Testis (tissue), 3 donors: ENCODE data around the gene PSRC1. TPM values are rescaled to one million over a fixed set of nuclear protein-coding genes. Genes with fewer than 3 reads are reported as not detected.
A peak's percentile ranks its signal among the peaks of the same experiment; 100 is the strongest.

Experiments used
- DNase-seq: peaks from one replicate; pipeline ENCODE4 v3.0.0-alpha.2; 2019
- H3K27ac ChIP-seq, 2 donors: fragments of 200-600 bp; sonication (generic); one replicate each; pipeline ENCODE4 v1.5.1; 2019
- H3K27me3 ChIP-seq: fragments of 200-600 bp; sonication (generic); one replicate; pipeline ENCODE4 v1.5.1; 2019
- H3K36me3 ChIP-seq: fragments of 200-600 bp; sonication (generic); one replicate; pipeline ENCODE4 v1.5.1; 2017; ENCODE audit warnings: low read depth; ENCODE audit errors: missing control alignments
- H3K4me1 ChIP-seq: fragments of 200-600 bp; sonication (generic); one replicate; pipeline ENCODE4 v1.5.1; 2019
- H3K4me3 ChIP-seq, 2 donors: fragments of 200-600 bp; sonication (generic); one replicate each; pipeline ENCODE4 v1.5.1; 2017 to 2019
- H3K9me3 ChIP-seq: fragments of 200-600 bp; sonication (generic); one replicate; pipeline ENCODE4 v1.5.1; 2017
- POLR2A ChIP-seq: fragments of 450-650 bp; IDR thresholded peaks from one replicate; pipeline ENCODE4 v1.6.1; 2017; ENCODE audit warnings: antibody characterized with exemption, mild to moderate bottlenecking, moderate library complexity
- WGBS, 2 donors: methylation state at CpG; one replicate each; pipeline ENCODE4 v1.1.5; 2018; 5-methylcytosine and 5-hydroxymethylcytosine counted together
- intact Hi-C: fragments of 100-400 bp; cut with DNase I; formaldehyde crosslinking; loops from one replicate; pipeline ENCODE4 v1.15.1; 2023; ENCODE audit warnings: low total_unique reads
- polyA plus RNA-seq: library from polyadenylated mRNA; stranded (reverse); fragments of 350-450 nt; fragmentation: Illumina TruSeq; extraction: RNeasy Lipid Tissue Mini Kit (QIAGEN cat#74804); gene quantifications from one replicate; pipeline ENCODE4 v1.2.3, GENCODE V29; 2014; ENCODE audit warnings: low read depth, low replicate concordance; ENCODE audit not compliant: insufficient read depth
- total RNA-seq, 2 donors: library from RNA; depleted of rRNA; stranded (reverse); fragments of >200 nt; gene quantifications; one replicate each; pipeline ENCODE4 v1.2.3, GENCODE V29; 2016
- TF ChIP-seq, protein P1 (sequence below), 3 experiments: fragments of 450-650 bp in 2 of 3; fragments of 200-600 bp in 1 of 3; sonication (generic) in 1 of 3; IDR thresholded peaks; one replicate each; pipeline ENCODE4 v1.5.1; 2016 to 2019; ENCODE audit warnings: antibody characterized with exemption in 3 of 3, mild to moderate bottlenecking in 2 of 3, moderate library complexity in 1 of 3

PSRC1 gene
- total and polyA plus RNA-seq, 3 donors from 2014 or later = 24.0 to 48.9 (median 34.0) TPM

DNA sequence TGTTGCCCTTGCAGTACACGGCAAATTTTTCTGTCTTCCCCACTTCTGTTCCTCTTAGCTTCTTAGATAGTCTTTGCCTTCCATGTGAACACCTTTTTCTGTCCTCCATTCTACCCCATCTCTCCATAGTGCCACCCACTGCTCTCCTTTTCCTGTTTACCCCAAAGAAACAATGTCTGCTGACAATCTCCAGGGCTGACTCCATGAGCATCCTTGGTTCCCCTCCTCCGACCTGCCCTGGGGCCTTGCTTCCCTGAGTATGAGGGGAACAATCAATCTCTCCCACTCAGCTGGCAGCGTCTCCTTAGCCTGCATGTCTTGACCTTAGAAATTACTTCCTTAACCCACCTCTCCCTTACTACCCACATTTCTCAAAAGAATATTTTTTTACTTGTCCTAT lies 36.2 kb upstream of the PSRC1 start:
- DNase-seq = peak; percentile 0
- Histone ChIP-seq H3K4me1 (peaks cover under 1% of the 10 kb centered on the region), H3K27me3 (no peaks in the 10 kb centered on the region), H3K36me3 (no peaks in the 10 kb centered on the region), H3K27ac (no peak overlapping the region), H3K9me3 (no peaks in the 10 kb centered on the region), H3K4me3 (no peak overlapping the region)
- intact Hi-C loops = no loop called here
- no peak for TF ChIP-seq POLR2A
- TF ChIP-seq, protein P1, sequence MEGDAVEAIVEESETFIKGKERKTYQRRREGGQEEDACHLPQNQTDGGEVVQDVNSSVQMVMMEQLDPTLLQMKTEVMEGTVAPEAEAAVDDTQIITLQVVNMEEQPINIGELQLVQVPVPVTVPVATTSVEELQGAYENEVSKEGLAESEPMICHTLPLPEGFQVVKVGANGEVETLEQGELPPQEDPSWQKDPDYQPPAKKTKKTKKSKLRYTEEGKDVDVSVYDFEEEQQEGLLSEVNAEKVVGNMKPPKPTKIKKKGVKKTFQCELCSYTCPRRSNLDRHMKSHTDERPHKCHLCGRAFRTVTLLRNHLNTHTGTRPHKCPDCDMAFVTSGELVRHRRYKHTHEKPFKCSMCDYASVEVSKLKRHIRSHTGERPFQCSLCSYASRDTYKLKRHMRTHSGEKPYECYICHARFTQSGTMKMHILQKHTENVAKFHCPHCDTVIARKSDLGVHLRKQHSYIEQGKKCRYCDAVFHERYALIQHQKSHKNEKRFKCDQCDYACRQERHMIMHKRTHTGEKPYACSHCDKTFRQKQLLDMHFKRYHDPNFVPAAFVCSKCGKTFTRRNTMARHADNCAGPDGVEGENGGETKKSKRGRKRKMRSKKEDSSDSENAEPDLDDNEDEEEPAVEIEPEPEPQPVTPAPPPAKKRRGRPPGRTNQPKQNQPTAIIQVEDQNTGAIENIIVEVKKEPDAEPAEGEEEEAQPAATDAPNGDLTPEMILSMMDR (IDR thresholded peaks at IDR 0.05) = no peak
- WGBS, 2 donors = 87 to 92% methylated on average over 3 of the region's 3 CpGs

DNA sequence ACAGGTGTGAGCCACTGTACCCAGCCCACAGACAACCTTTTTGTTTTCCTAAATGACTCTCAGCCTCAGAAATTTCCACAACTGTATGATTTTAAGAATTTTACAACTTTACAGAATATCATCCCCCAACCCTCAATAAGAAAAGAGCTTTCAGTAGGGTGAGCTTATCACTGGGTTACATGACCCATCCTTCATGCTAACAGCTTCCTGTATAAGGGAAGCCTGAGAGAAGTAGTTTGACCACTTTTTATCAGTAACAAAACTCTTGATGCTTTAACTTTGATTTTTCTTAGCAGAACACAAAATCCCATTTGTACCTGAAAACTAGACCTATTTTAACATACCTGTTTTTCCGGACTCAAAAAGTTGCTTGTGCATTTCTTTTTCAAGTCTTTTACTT lies 33.6 kb upstream of the PSRC1 start:
- H3K9me3 ChIP-seq = no peaks in the 10 kb centered on the region
- no peaks in the 10 kb centered on the region for H3K27me3 ChIP-seq
- 91 to 100% methylated on average over 1 of the region's 1 CpG for WGBS, 2 donors
- H3K4me3 ChIP-seq = no peak overlapping the region
- peaks cover 23% of the 10 kb centered on the region for H3K4me1 ChIP-seq
- no peaks in the 10 kb centered on the region for H3K36me3 ChIP-seq
- no peak overlapping the region for H3K27ac ChIP-seq
- DNase-seq = no peak
- TF ChIP-seq POLR2A = no peak
- TF ChIP-seq, protein P1 (IDR thresholded peaks at IDR 0.05) = no peak
- intact Hi-C loops = no loop called here

DNA sequence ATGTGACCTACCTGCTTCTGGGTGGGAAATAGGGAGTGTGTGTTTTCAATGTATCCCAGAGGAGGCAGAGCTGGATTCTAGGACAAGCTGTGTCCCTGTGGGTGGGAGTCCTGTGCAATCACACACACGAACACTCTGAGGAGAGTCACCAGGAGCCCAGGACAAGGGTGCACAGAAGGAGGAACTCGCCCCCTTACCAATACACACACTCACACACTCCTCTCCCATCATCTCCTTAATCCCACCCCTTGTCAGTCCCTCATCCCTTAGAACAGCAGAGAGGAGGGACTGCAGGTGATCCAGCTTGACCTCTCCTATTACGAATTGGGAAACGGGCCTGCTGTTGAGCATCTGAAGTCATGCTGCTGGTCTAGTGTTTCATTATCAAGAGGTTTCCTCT lies 32.3 kb upstream of the PSRC1 start:
- no peak for TF ChIP-seq POLR2A
- TF ChIP-seq, protein P1 (IDR thresholded peaks at IDR 0.05) = no peak
- H3K9me3 ChIP-seq = no peaks in the 10 kb centered on the region
- no peaks in the 10 kb centered on the region for H3K27me3 ChIP-seq
- DNase-seq = no peak
- intact Hi-C loops = no loop called here
- WGBS, 2 donors = 76 to 81% methylated on average over 4 of the region's 4 CpGs
- H3K4me1 ChIP-seq = peaks cover 26% of the 10 kb centered on the region
- H3K36me3 ChIP-seq = no peaks in the 10 kb centered on the region
- peak overlapping the region in 1 of 2 donors; percentile 40 for H3K27ac ChIP-seq
- no peak overlapping the region for H3K4me3 ChIP-seq

DNA sequence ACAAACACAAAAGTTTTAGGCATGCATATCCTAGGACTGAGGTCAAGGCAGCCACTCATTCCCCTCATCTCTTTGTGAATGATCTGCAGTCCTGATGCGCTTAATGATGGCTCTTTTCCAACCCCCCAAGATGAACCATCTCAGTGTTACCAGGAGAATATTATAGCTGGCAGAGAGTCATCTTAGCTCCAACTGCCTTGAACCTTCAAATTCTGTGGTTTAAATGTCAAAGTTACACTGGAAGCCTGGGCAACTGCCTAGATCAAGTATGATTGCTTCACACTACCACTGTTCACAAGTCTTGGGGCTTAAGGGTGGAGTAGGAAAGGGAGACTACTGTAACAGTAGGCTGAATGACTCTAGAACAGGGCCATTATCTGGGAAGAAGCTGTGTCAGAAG lies 31.9 kb upstream of the PSRC1 start:
- 71 to 74% methylated on average over 1 of the region's 1 CpG for WGBS, 2 donors
- intact Hi-C loops = no loop called here
- H3K36me3 ChIP-seq = no peaks in the 10 kb centered on the region
- H3K27ac ChIP-seq = peak overlapping the region in 1 of 2 donors; percentile 40
- H3K9me3 ChIP-seq = no peaks in the 10 kb centered on the region
- no peak for DNase-seq
- H3K4me1 ChIP-seq = peaks cover 26% of the 10 kb centered on the region
- no peaks in the 10 kb centered on the region for H3K27me3 ChIP-seq
- no peak overlapping the region for H3K4me3 ChIP-seq
- no peak for TF ChIP-seq POLR2A
- TF ChIP-seq, protein P1 (IDR thresholded peaks at IDR 0.05) = no peak

DNA sequence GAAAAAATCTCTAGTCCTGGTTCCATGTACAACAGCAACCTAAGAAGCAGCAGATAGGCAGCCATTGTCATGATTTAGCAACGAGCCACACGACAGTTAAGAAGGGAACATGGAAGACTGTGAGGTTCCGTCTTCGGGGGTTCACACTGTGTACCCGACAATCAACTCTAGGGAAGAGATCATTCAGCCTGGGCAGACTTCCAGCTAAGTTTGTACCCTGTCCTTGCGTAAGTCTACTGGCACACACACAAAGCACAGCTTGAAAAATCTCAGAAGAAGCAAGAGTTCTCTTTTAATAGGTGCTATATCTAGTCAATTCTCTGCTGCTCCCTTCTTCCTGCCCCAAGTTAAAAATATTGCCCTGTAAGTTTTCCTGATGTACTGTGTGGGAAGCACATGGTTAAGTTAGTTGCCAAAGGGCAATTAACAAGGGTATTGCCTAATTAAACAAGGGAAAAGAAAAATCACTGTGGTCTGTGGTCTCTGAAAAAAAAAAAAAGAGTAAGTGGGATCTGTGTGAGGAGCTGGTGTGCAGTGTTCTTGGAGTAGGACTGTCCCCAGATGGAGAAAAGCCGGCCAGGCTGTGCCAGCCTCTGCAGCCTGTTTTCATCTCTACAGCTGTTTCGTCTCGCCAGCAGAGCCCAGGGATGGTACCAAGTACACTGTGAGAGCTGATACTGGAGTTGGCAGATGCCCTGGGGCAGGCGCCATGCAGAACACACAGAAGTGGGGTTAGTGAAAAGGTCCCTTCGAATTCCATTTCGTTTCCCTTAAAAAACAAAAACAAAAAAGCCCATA lies 30.2 kb upstream of the PSRC1 start:
- 43 to 52% methylated on average over 12 of the region's 12 CpGs for WGBS, 2 donors
- peak; percentile 72 for DNase-seq
- intact Hi-C loops = no loop called here
- Histone ChIP-seq H3K4me3 (no peak overlapping the region), H3K4me1 (peaks cover 26% of the 10 kb centered on the region), H3K9me3 (no peaks in the 10 kb centered on the region), H3K27ac (peak overlapping the region; percentile 16 to 40), H3K36me3 (no peaks in the 10 kb centered on the region), H3K27me3 (no peaks in the 10 kb centered on the region)
- TF ChIP-seq POLR2A = no peak
- TF ChIP-seq, protein P1 (IDR thresholded peaks at IDR 0.05) = no peak
